ENCODE data around the gene ITGA5. TPM values are rescaled to one million over a fixed set of nuclear protein-coding genes. Genes with fewer than 3 reads are reported as not detected.
"Not testable (repeated sequence)": the region's sequence is repeated elsewhere in the genome, so short reads cannot be mapped to it uniquely, and the experiment has no call there.

ITGA5 gene
- total RNA-seq, 1 donor from 2014 or later, result 95.0 TPM

GRCh38 chr12:54355104-54355815 is 63.8 kb downstream of the ITGA5 start:
- peaks cover 0 to 9% of the 10 kb centered on the region in 2 donors for H3K36me3 ChIP-seq
- no peak overlapping the region for H3K4me3 ChIP-seq
- no peak overlapping the region for H3K27ac ChIP-seq
- no peaks in the 10 kb centered on the region for H3K27me3 ChIP-seq
- no peaks in the 10 kb centered on the region for H3K9me3 ChIP-seq
- TF ChIP-seq POLR2A (IDR thresholded peaks at IDR 0.05), result no peak
- no peak for TF ChIP-seq CTCF (IDR thresholded peaks at IDR 0.05)
- no peak for TF ChIP-seq POLR2AphosphoS5 (IDR thresholded peaks at IDR 0.05; ENCODE audit: insufficient read depth in 1 of 2, low read depth in 1 of 2)
- intact Hi-C loops (cut with DNase I), result loop anchor here (5.0 kb wide), 1 partner anchor 73 kb away; the partner anchor contains the start of genes CBX5 and HNRNPA1
- peaks cover 49% of the 10 kb centered on the region for H3K4me1 ChIP-seq
- no peak for DNase-seq (ENCODE audit: extremely low spot score in 2 of 2)

GRCh38 chr12:54354271-54354670 is 64.8 kb downstream of the ITGA5 start:
- DNase-seq (ENCODE audit: extremely low spot score in 2 of 2); H3K27ac ChIP-seq; H3K9me3 ChIP-seq; H3K4me3 ChIP-seq; intact Hi-C loops (cut with DNase I); H3K27me3 ChIP-seq: not testable (repeated sequence)
- Histone ChIP-seq H3K4me1 (peaks cover 43% of the 10 kb centered on the region), H3K36me3 (peaks cover 0 to 16% of the 10 kb centered on the region in 2 donors)

GRCh38 chr12:54352891-54353874 is 65.9 kb downstream of the ITGA5 start:
- no peak for DNase-seq (ENCODE audit: extremely low spot score in 2 of 2)
- intact Hi-C loops (cut with DNase I), result no loop called here
- H3K4me1 ChIP-seq, result peaks cover 38% of the 10 kb centered on the region

GRCh38 chr12:54352022-54352531 is 67.0 kb downstream of the ITGA5 start:
- intact Hi-C loops (cut with DNase I), result no loop called here
- peaks cover 27% of the 10 kb centered on the region for H3K4me1 ChIP-seq

More at GRCh38 chr12:54352891-54353874, 65.9 kb downstream of the ITGA5 start:
- H3K36me3 ChIP-seq, result peaks cover 0 to 27% of the 10 kb centered on the region in 2 donors
- TF ChIP-seq CTCF (IDR thresholded peaks at IDR 0.05) (no peak), POLR2AphosphoS5 (IDR thresholded peaks at IDR 0.05; ENCODE audit: insufficient read depth in 1 of 2, low read depth in 1 of 2) (no peak), POLR2A (IDR thresholded peaks at IDR 0.05) (no peak)
- H3K27me3 ChIP-seq, result no peaks in the 10 kb centered on the region
- H3K4me3 ChIP-seq, result no peak overlapping the region
- H3K27ac ChIP-seq, result peak overlapping the region; percentile 83
- H3K9me3 ChIP-seq, result no peaks in the 10 kb centered on the region

More at GRCh38 chr12:54352022-54352531, 67.0 kb downstream of the ITGA5 start:
- no peak for DNase-seq (ENCODE audit: extremely low spot score in 2 of 2)
- Histone ChIP-seq H3K4me3 (peak overlapping the region; percentile 20 to 35), H3K27ac (peak overlapping the region; percentile 83), H3K36me3 (peaks cover 0 to 38% of the 10 kb centered on the region in 2 donors), H3K9me3 (no peaks in the 10 kb centered on the region), H3K27me3 (no peaks in the 10 kb centered on the region)
- TF ChIP-seq POLR2AphosphoS5 (IDR thresholded peaks at IDR 0.05; ENCODE audit: insufficient read depth in 1 of 2, low read depth in 1 of 2) (peak; percentile 12 to 42), CTCF (IDR thresholded peaks at IDR 0.05) (no peak)
